ENCODE results near the gene RHBDL1.

RHBDL1 gene

GRCh38 chr16:674214-674881, 1.1 kb upstream of the RHBDL1 start:
- TF ChIP-seq CTCF (IDR thresholded peaks at IDR 0.05; ENCODE audit: extremely low read depth, insufficient read depth, missing control alignments) = no peak
- no peak for DNase-seq (ENCODE audit: low spot score)
- in situ Hi-C loops (cut with MboI; ENCODE audit: low pct_unique_long_range_greater_than_20kb, low sequenced_read_pairs, unreplicated experiment) = no loop called here

GRCh38 chr16:675884-676564, 553 bp downstream of the RHBDL1 start:
- no peak for TF ChIP-seq CTCF (IDR thresholded peaks at IDR 0.05; ENCODE audit: extremely low read depth, insufficient read depth, missing control alignments)
- in situ Hi-C loops (cut with MboI; ENCODE audit: low pct_unique_long_range_greater_than_20kb, low sequenced_read_pairs, unreplicated experiment) = no loop called here
- no peak for DNase-seq (ENCODE audit: low spot score)

GRCh38 chr16:676565-676902, 1.1 kb downstream of the RHBDL1 start:
- no peak for TF ChIP-seq CTCF (IDR thresholded peaks at IDR 0.05; ENCODE audit: extremely low read depth, insufficient read depth, missing control alignments)
- no peak for DNase-seq (ENCODE audit: low spot score)
- in situ Hi-C loops (cut with MboI; ENCODE audit: low pct_unique_long_range_greater_than_20kb, low sequenced_read_pairs, unreplicated experiment) = no loop called here

- in situ Hi-C loops (cut with MboI; ENCODE audit: low pct_unique_long_range_greater_than_20kb, low sequenced_read_pairs, unreplicated experiment) = no loop called here
- DNase-seq (ENCODE audit: low spot score) = no peak
- TF ChIP-seq CTCF (IDR thresholded peaks at IDR 0.05; ENCODE audit: extremely low read depth, insufficient read depth, missing control alignments) = no peak
Measured at GRCh38 chr16:676913-677312, 1.4 kb downstream of the RHBDL1 start.

GRCh38 chr16:677316-678190, 2.1 kb downstream of the RHBDL1 start:
- no peak for DNase-seq (ENCODE audit: low spot score)
- in situ Hi-C loops (cut with MboI; ENCODE audit: low pct_unique_long_range_greater_than_20kb, low sequenced_read_pairs, unreplicated experiment) = no loop called here
- TF ChIP-seq CTCF (IDR thresholded peaks at IDR 0.05; ENCODE audit: extremely low read depth, insufficient read depth, missing control alignments) = no peak

- DNase-seq (ENCODE audit: low spot score) = no peak
- TF ChIP-seq CTCF (IDR thresholded peaks at IDR 0.05; ENCODE audit: extremely low read depth, insufficient read depth, missing control alignments) = no peak
- in situ Hi-C loops (cut with MboI; ENCODE audit: low pct_unique_long_range_greater_than_20kb, low sequenced_read_pairs, unreplicated experiment) = no loop called here
Measured at GRCh38 chr16:678209-678857, 2.9 kb downstream of the RHBDL1 start.

All from GM13977 (cell line).